ENCODE data around the gene REEP3.

The REEP3 gene

GRCh38 chr10:63631991-63632390 lies 110.8 kb downstream of the REEP3 start:
- Histone ChIP-seq H3K27ac (ENCODE audit: poor library complexity, severe bottlenecking) (peak overlapping the region; percentile 99), H3K9me3 (ENCODE audit: severe bottlenecking) (no peaks in the 10 kb centered on the region), H3K4me1 (ENCODE audit: insufficient read depth, poor library complexity, severe bottlenecking) (peaks cover 25% of the 10 kb centered on the region), H3K4me3 (ENCODE audit: severe bottlenecking) (no peak overlapping the region), H3K36me3 (ENCODE audit: low read depth) (no peaks in the 10 kb centered on the region), H3K27me3 (ENCODE audit: insufficient read depth, poor library complexity, severe bottlenecking) (no peaks in the 10 kb centered on the region)
- DNase-seq (ENCODE audit: low spot score) (no peak), ATAC-seq (ENCODE audit: low read depth) (no peak)
- TF ChIP-seq CTCF (IDR thresholded peaks at IDR 0.05; ENCODE audit: poor library complexity, severe bottlenecking) = no peak

- Histone ChIP-seq H3K36me3 (ENCODE audit: low read depth) (no peaks in the 10 kb centered on the region), H3K4me1 (ENCODE audit: insufficient read depth, poor library complexity, severe bottlenecking) (peaks cover 14% of the 10 kb centered on the region), H3K27ac (ENCODE audit: poor library complexity, severe bottlenecking) (no peak overlapping the region), H3K4me3 (ENCODE audit: severe bottlenecking) (no peak overlapping the region), H3K27me3 (ENCODE audit: insufficient read depth, poor library complexity, severe bottlenecking) (no peaks in the 10 kb centered on the region), H3K9me3 (ENCODE audit: severe bottlenecking) (no peaks in the 10 kb centered on the region)
- DNase-seq (ENCODE audit: low spot score) = no peak
- TF ChIP-seq CTCF (IDR thresholded peaks at IDR 0.05; ENCODE audit: poor library complexity, severe bottlenecking) = peak; percentile 63
- ATAC-seq (ENCODE audit: low read depth) = no peak
These were observed 112.7 kb downstream of the REEP3 start for GRCh38 chr10:63633677-63634487.

- DNase-seq (ENCODE audit: low spot score) (no peak), ATAC-seq (ENCODE audit: low read depth) (no peak)
- TF ChIP-seq CTCF (IDR thresholded peaks at IDR 0.05; ENCODE audit: poor library complexity, severe bottlenecking) = no peak
- H3K27me3 ChIP-seq (ENCODE audit: insufficient read depth, poor library complexity, severe bottlenecking) = no peaks in the 10 kb centered on the region
- H3K9me3 ChIP-seq (ENCODE audit: severe bottlenecking) = no peaks in the 10 kb centered on the region
- no peak overlapping the region for H3K27ac ChIP-seq (ENCODE audit: poor library complexity, severe bottlenecking)
- H3K4me1 ChIP-seq (ENCODE audit: insufficient read depth, poor library complexity, severe bottlenecking) = peaks cover 10% of the 10 kb centered on the region
- H3K4me3 ChIP-seq (ENCODE audit: severe bottlenecking) = no peak overlapping the region
- H3K36me3 ChIP-seq (ENCODE audit: low read depth) = no peaks in the 10 kb centered on the region
These were observed 113.4 kb downstream of the REEP3 start for GRCh38 chr10:63634488-63635065.

GRCh38 chr10:63636812-63637211 lies 115.6 kb downstream of the REEP3 start:
- no peak for ATAC-seq (ENCODE audit: low read depth)
- Histone ChIP-seq H3K9me3 (ENCODE audit: severe bottlenecking) (peaks cover 2% of the 10 kb centered on the region), H3K27me3 (ENCODE audit: insufficient read depth, poor library complexity, severe bottlenecking) (no peaks in the 10 kb centered on the region), H3K27ac (ENCODE audit: poor library complexity, severe bottlenecking) (no peak overlapping the region), H3K4me3 (ENCODE audit: severe bottlenecking) (no peak overlapping the region), H3K36me3 (ENCODE audit: low read depth) (no peaks in the 10 kb centered on the region), H3K4me1 (ENCODE audit: insufficient read depth, poor library complexity, severe bottlenecking) (peaks cover 5% of the 10 kb centered on the region)
- no peak for TF ChIP-seq CTCF (IDR thresholded peaks at IDR 0.05; ENCODE audit: poor library complexity, severe bottlenecking)
- no peak for DNase-seq (ENCODE audit: low spot score)

- Histone ChIP-seq H3K27me3 (ENCODE audit: insufficient read depth, poor library complexity, severe bottlenecking) (no peaks in the 10 kb centered on the region), H3K36me3 (ENCODE audit: low read depth) (no peaks in the 10 kb centered on the region), H3K27ac (ENCODE audit: poor library complexity, severe bottlenecking) (no peak overlapping the region), H3K4me1 (ENCODE audit: insufficient read depth, poor library complexity, severe bottlenecking) (no peaks in the 10 kb centered on the region), H3K4me3 (ENCODE audit: severe bottlenecking) (no peak overlapping the region), H3K9me3 (ENCODE audit: severe bottlenecking) (peaks cover 2% of the 10 kb centered on the region)
- TF ChIP-seq CTCF (IDR thresholded peaks at IDR 0.05; ENCODE audit: poor library complexity, severe bottlenecking) = no peak
- no peak for ATAC-seq (ENCODE audit: low read depth)
- DNase-seq (ENCODE audit: low spot score) = no peak
These were observed 116.7 kb downstream of the REEP3 start for GRCh38 chr10:63637901-63638327.
